Liver (tissue), 9 donors: ENCODE data around the gene GNB1L. TPM values are rescaled to one million over a fixed set of nuclear protein-coding genes. Genes with fewer than 3 reads are reported as not detected.

Experiments
- DNase-seq: peaks from one replicate; pipeline ENCODE4 v3.0.0-alpha.2; 2017; ENCODE audit warnings: low spot score
- H3K27ac ChIP-seq, 2 donors: one replicate each; pipeline ENCODE4 v1.7.0; 2013; ENCODE audit warnings: inconsistent platforms in 2 of 2, low read length in 2 of 2, control low read depth in 1 of 2, low read depth in 1 of 2, mild to moderate bottlenecking in 1 of 2
- H3K27me3 ChIP-seq, 4 donors: one replicate each; pipeline versions ENCODE4 v1.6.1 to v1.7.0; 2013; ENCODE audit warnings: low read length in 3 of 4, inconsistent platforms in 1 of 4, mild to moderate bottlenecking in 1 of 4, moderate library complexity in 1 of 4; ENCODE audit not compliant: control insufficient read depth in 4 of 4, insufficient read depth in 4 of 4
- H3K36me3 ChIP-seq, 4 donors: one replicate each; pipeline versions ENCODE4 v1.6.1 to v1.7.0; 2013; ENCODE audit warnings: low read length in 3 of 4, mild to moderate bottlenecking in 3 of 4, low read depth in 1 of 4, moderate library complexity in 1 of 4; ENCODE audit not compliant: control insufficient read depth in 4 of 4, insufficient read depth in 3 of 4
- H3K4me1 ChIP-seq, 4 donors: one replicate each; pipeline versions ENCODE4 v1.6.1 to v1.7.0; 2013; ENCODE audit warnings: low read length in 3 of 4, mild to moderate bottlenecking in 3 of 4, moderate library complexity in 1 of 4; ENCODE audit not compliant: control insufficient read depth in 4 of 4, insufficient read depth in 4 of 4
- H3K4me3 ChIP-seq, 3 donors: one replicate each; pipeline versions ENCODE4 v1.6.1 to v1.7.0; 2013; ENCODE audit warnings: low read length in 3 of 3, control low read depth in 1 of 3, low read depth in 1 of 3, mild to moderate bottlenecking in 1 of 3
- H3K9ac ChIP-seq, 2 donors: one replicate each; pipeline ENCODE4 v1.7.0; 2013; ENCODE audit warnings: low read length in 2 of 2, mild to moderate bottlenecking in 2 of 2, moderate library complexity in 2 of 2, control low read depth in 1 of 2, low read depth in 1 of 2
- H3K9me3 ChIP-seq, 4 donors: one replicate each; pipeline versions ENCODE4 v1.6.1 to v1.7.0; 2013; ENCODE audit warnings: low read length in 3 of 4; ENCODE audit not compliant: control insufficient read depth in 4 of 4
- EGR1 ChIP-seq, 2 donors: IDR thresholded peaks; 2 replicates each; pipeline ENCODE4 v1.6.1; 2016 to 2018; ENCODE audit warnings: antibody characterized with exemption in 2 of 2, low read depth in 2 of 2
- HNF4A ChIP-seq, 2 donors: conservative IDR thresholded peaks; 2 replicates each; pipeline ENCODE4 v1.6.1; 2016; ENCODE audit warnings: antibody characterized with exemption in 2 of 2, mild to moderate bottlenecking in 2 of 2
- HNF4G ChIP-seq: IDR thresholded peaks from 2 replicates; pipeline ENCODE4 v1.6.1; 2016; ENCODE audit warnings: antibody characterized with exemption
- JUND ChIP-seq, 2 donors: IDR thresholded peaks; 2 replicates each; pipeline ENCODE4 v1.6.1; 2016; ENCODE audit warnings: antibody characterized with exemption in 2 of 2
- RXRA ChIP-seq, 2 donors: IDR thresholded peaks; 2 replicates each; pipeline ENCODE4 v1.6.1; 2017 to 2018; ENCODE audit warnings: antibody characterized with exemption in 2 of 2, mild to moderate bottlenecking in 1 of 2
- SP1 ChIP-seq: IDR thresholded peaks from 2 replicates; pipeline ENCODE4 v1.6.1; 2018; ENCODE audit warnings: antibody characterized with exemption, mild to moderate bottlenecking
- WGBS: extraction: QIAGEN DNeasy Blood & Tissue Kit; methylation state at CpG from one replicate; pipeline ENCODE4 v1.1.7; 2013; 5-methylcytosine and 5-hydroxymethylcytosine counted together
- polyA plus RNA-seq, 2 donors: library from polyadenylated mRNA; stranded (reverse) in 1 of 2; unstranded in 1 of 2; fragments of 200-250 nt in 1 of 2; fragments of >200 nt in 1 of 2; fragmentation: Nextera tagmentation in 1 of 2; extraction: Ambion mirVana in 1 of 2; gene quantifications; one replicate each; pipeline versions ENCODE4 v1.2.1 to v1.2.3, GENCODE V29; 2013 to 2015
- total RNA-seq, 2 donors: library from RNA; depleted of rRNA; stranded (reverse); fragments of >200 nt; gene quantifications; one replicate each; pipeline ENCODE4 v1.2.3, GENCODE V29; 2014
- TF ChIP-seq, protein P1 (sequence below): IDR thresholded peaks from 2 replicates; pipeline ENCODE4 v1.6.1; 2016; ENCODE audit warnings: antibody characterized with exemption
- donor health status: healthy.
- donor health status: healthy.
- donor health status: healthy.
- donor health status: healthy.
- donor health status: healthy.

GNB1L gene
- total and polyA plus RNA-seq, 4 donors = 1.5 to 3.6 (median 1.9) TPM

DNA sequence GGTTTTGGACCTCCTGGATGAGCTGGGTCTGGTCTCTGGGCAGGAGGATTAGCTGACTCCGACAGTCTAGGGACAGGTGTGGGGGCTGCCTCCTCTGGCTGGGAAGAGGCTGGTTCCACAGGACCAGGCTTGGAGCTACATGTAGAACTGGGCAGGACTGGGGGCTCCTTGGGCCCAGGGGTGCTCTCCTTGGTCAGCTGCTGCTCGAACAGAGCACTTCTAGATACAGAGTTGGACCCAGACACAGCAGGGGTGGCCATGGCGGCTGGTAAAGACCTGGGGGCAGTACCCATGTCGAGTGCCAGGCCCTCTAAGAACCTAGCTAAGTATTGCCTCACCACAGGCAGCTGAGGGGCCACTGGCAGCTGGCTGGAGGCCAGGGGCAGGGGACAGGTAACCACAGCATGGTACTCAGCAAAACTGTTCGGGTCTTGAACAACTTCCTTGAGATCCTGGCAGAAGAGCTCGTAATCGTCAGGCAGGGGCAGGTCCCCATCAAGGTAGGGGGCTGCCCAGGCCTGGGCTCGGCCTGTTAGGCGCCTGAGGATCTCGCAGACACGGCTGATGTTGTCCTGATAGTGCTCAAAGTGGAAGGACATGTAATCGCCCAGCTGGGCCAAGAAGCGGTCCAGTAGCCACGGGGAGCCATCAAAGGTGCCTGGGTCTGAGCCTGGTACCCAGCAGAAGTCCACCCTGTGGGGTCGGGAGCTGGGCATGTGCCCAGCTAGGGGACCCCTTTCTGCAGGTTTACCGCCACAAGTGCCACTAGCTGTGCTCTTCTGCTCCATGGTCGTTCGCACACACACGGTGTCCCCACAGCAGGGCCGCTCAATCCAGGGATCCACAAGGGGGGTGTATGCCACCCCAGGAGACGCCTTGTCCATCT, 3.1 kb downstream of the GNB1L start:
- Histone ChIP-seq H3K27me3 (no peaks in the 10 kb centered on the region), H3K27ac (no peak overlapping the region), H3K36me3 (peaks cover 0 to 13% (median 9%) of the 10 kb centered on the region in 4 donors), H3K4me1 (peaks cover 10 to 35% (median 26%) of the 10 kb centered on the region in 4 donors), H3K9me3 (no peaks in the 10 kb centered on the region), H3K9ac (no peak overlapping the region), H3K4me3 (no peak overlapping the region)
- WGBS = 95% methylated on average over 21 of the region's 21 CpGs
- no peak for DNase-seq
- no peak for TF ChIP-seq HNF4A (conservative IDR thresholded peaks at IDR 0.05)
- TF ChIP-seq JUND (IDR thresholded peaks at IDR 0.05) = no peak
- no peak for TF ChIP-seq EGR1 (IDR thresholded peaks at IDR 0.05; ENCODE audit: low read depth in 2 of 2)

DNA sequence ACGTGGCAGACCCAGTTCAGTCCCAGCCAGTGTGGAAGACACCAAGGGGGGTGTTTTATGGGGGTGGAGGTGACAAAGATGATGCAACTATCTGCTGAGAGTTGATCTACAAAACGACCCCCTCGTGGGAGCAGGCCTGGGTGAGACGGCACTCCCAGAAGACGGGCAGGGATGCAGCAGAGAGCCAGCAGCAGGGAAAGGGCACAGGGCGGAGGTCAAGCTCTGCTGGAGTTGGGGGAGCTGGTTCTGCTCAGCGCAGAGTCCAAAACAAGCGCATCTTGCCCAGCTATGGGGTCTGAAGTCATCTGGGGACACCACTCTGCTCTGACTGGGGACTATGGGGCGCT, 3.9 kb downstream of the GNB1L start:
- no peaks in the 10 kb centered on the region for H3K27me3 ChIP-seq
- no peak overlapping the region for H3K27ac ChIP-seq
- no peaks in the 10 kb centered on the region for H3K9me3 ChIP-seq
- peaks cover 8 to 29% (median 21%) of the 10 kb centered on the region in 4 donors for H3K4me1 ChIP-seq
- DNase-seq = no peak
- no peak overlapping the region for H3K4me3 ChIP-seq
- TF ChIP-seq, protein P1, sequence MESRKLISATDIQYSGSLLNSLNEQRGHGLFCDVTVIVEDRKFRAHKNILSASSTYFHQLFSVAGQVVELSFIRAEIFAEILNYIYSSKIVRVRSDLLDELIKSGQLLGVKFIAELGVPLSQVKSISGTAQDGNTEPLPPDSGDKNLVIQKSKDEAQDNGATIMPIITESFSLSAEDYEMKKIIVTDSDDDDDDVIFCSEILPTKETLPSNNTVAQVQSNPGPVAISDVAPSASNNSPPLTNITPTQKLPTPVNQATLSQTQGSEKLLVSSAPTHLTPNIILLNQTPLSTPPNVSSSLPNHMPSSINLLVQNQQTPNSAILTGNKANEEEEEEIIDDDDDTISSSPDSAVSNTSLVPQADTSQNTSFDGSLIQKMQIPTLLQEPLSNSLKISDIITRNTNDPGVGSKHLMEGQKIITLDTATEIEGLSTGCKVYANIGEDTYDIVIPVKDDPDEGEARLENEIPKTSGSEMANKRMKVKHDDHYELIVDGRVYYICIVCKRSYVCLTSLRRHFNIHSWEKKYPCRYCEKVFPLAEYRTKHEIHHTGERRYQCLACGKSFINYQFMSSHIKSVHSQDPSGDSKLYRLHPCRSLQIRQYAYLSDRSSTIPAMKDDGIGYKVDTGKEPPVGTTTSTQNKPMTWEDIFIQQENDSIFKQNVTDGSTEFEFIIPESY = no peak
- no peak for TF ChIP-seq HNF4G
- 92% methylated on average over 9 of the region's 9 CpGs for WGBS
- H3K36me3 ChIP-seq = peaks cover 0 to 13% (median 9%) of the 10 kb centered on the region in 4 donors
- no peak overlapping the region for H3K9ac ChIP-seq

DNA sequence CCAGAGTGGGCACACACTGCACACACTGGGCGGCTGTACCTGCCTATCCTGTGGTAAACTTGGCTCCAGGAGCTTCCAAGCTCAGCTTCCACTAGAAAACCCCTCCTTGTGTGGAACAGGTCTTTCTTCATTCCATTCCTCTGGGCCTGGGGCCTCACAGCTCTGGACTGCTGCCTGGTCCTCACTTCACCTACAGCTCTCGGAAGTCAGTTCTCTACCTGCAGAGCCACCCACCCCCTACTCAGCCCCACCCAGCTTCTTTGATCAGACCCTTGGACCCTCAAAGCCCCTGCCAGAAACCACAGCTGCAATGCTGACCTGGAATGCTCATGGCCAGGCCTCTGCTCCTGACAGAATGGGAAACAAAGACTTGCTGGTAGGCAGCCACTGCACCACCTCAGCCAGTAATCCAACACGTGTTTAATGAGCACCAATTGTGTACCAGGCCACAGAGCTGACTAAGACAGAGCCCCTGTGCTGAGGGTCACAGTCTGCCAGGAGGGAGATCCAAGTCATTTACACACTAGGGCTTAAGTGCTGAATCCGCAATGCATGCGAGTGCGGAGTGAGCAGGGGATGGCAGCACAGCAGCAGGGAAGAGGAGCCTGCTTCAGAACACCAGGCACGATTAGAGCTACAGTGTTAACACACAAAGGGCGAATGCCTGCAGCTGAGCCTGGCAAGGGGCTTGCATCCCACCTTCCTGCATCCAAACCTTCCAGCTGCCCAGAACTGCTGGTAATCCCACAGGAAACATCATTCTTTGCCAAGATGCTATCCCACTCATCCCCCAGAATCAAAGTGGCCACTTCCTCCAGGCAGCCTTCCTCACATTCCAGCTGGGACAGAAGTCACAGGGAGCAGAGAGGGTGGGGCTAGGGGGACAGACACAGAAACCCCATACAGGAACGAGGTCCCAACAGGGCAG, 4.6 kb downstream of the GNB1L start:
- peaks cover 8 to 24% (median 17%) of the 10 kb centered on the region in 4 donors for H3K4me1 ChIP-seq
- 94% methylated on average over 9 of the region's 9 CpGs for WGBS
- no peak overlapping the region for H3K27ac ChIP-seq
- peaks cover 0 to 13% (median 9%) of the 10 kb centered on the region in 4 donors for H3K36me3 ChIP-seq
- H3K9ac ChIP-seq = no peak overlapping the region
- TF ChIP-seq SP1 = peak; percentile 11
- no peak for TF ChIP-seq RXRA (IDR thresholded peaks at IDR 0.05)
- H3K9me3 ChIP-seq = no peaks in the 10 kb centered on the region
- H3K4me3 ChIP-seq = no peak overlapping the region
- no peak for DNase-seq
- no peaks in the 10 kb centered on the region for H3K27me3 ChIP-seq
